GM19025 (cell line): ENCODE data around the gene PSKH1.
"Not testable (repeated sequence)": the region's sequence is repeated elsewhere in the genome, so short reads cannot be mapped to it uniquely, and the experiment has no call there.

Experiments used
- ATAC-seq: cut with Tn5 transposase; IDR thresholded peaks from one replicate; pipeline ENCODE4 v1.9.1; 2021; ENCODE audit warnings: mild to moderate bottlenecking, low read depth, moderate library complexity; ENCODE audit not compliant: unreplicated experiment

The PSKH1 gene

GRCh38 chr16:67885545-67885944 lies 7.5 kb upstream of the PSKH1 start:
- ATAC-seq = no peak

- ATAC-seq = no peak
Measured at GRCh38 chr16:67885976-67886375, 7.1 kb upstream of the PSKH1 start.

GRCh38 chr16:67886387-67886786 lies 6.7 kb upstream of the PSKH1 start:
- no peak for ATAC-seq

GRCh38 chr16:67888331-67888730 lies 4.7 kb upstream of the PSKH1 start:
- ATAC-seq = no peak

- ATAC-seq = no peak
Measured at GRCh38 chr16:67892375-67892774, 679 bp upstream of the PSKH1 start.

GRCh38 chr16:67893743-67894399 lies 817 bp downstream of the PSKH1 start:
- ATAC-seq = no peak

GRCh38 chr16:67897231-67897630 lies 4.2 kb downstream of the PSKH1 start:
- ATAC-seq = no peak

- ATAC-seq = no peak
Measured at GRCh38 chr16:67901734-67902133, 8.7 kb downstream of the PSKH1 start.

- no peak for ATAC-seq
Measured at GRCh38 chr16:67902831-67903230, 9.8 kb downstream of the PSKH1 start.

GRCh38 chr16:67907397-67908180 lies 14.5 kb downstream of the PSKH1 start:
- ATAC-seq = no peak

GRCh38 chr16:67909056-67909742 lies 16.1 kb downstream of the PSKH1 start:
- ATAC-seq = no peak

GRCh38 chr16:67910158-67910557 lies 17.1 kb downstream of the PSKH1 start:
- ATAC-seq = no peak

- ATAC-seq = no peak
Measured at GRCh38 chr16:67914758-67915495, 21.9 kb downstream of the PSKH1 start.

GRCh38 chr16:67915496-67915769 lies 22.4 kb downstream of the PSKH1 start:
- not testable (repeated sequence) for ATAC-seq

GRCh38 chr16:67915831-67916723 lies 23.0 kb downstream of the PSKH1 start:
- no peak for ATAC-seq

- ATAC-seq = no peak
Measured at GRCh38 chr16:67917140-67917851, 24.2 kb downstream of the PSKH1 start.

GRCh38 chr16:67917852-67918236 lies 24.8 kb downstream of the PSKH1 start:
- ATAC-seq = no peak

- ATAC-seq = no peak
Measured at GRCh38 chr16:67919622-67920221, 26.7 kb downstream of the PSKH1 start.

- ATAC-seq = no peak
Measured at GRCh38 chr16:67922221-67922620, 29.2 kb downstream of the PSKH1 start.
